ENCODE data around the gene HLA-DRB5. TPM values are rescaled to one million over a fixed set of nuclear protein-coding genes. Genes with fewer than 3 reads are reported as not detected.
"Not testable (repeated sequence)": the region's sequence is repeated elsewhere in the genome, so short reads cannot be mapped to it uniquely, and the experiment has no call there.

The HLA-DRB5 gene
- total RNA-seq, 1 donor from 2014 or later: not detected

DNA sequence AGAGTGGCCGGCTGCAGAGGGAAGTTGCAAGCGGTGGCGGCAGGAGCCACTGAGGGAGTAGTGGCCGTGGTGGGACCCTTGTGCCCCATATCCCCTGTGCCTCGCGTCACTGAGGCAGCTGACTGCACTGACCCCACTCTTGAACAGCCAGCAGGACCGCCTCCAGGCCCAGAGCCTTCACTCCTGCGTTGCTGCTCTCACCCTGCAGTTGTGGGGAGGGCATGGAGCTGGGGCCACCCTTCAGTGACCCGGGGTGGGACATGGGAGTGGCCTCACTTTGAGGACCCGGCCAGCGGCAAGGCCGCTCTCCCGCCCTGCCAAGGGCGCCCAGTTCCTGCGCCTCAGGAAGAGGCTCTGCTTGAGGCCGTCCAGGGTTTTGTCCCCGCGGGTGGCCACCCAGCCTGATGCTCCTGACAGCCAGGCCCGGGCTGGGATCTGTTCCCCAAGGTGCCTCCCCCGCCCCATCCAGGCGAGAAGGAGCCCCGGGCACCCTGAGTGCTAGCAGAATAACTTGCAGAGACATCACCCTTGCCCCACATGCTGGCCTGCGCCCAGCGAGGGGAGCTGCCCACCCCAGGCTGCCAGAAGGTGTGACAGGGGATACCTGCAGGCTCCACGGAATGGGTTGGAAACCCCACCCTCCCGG, 46.0 kb downstream of the HLA-DRB5 start:
- H3K4me1 Mint-ChIP-seq (ENCODE audit: unreplicated experiment): no peaks in the 10 kb centered on the region
- TF ChIP-seq CTCF (IDR thresholded peaks at IDR 0.05): no peak
- no peak for DNase-seq (ENCODE audit: extremely low spot score, unreplicated experiment)

DNA sequence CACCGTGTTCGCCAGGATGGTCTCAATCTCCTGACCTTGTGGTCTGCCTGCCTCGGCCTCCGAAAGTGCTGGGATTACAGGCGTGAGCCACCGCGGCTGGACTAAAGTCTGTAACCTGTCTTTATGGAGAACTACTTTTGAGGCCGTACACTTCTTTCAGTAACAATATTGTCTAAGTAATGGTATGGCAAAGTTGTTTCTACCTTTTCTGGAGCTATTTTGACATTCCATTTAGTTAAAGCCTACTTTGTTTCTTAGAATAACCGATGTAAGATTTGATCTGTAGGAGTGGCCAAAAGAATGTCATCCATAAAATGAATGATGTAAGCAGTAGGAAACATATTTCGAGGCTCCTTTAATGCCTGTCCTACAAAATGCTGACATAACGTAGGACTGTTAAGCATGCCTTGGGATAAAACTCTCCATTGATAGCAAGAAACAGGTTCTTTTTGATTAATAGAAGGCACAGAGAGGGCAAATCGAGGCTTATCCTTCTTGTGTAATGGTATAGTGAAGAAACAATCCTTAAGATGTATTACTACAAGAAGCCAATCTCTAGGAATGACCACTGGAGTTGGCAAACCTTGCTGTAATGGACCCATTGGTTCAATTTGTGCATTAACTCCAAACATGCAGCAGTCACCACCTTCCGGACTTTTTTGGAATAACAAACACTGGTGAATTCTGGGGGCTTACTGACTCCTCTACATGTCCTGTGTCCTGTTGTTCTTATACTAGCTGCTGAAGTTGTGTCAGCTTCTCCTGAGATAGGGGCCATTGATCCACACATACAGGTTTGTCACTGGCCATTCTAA, 54.5 kb downstream of the HLA-DRB5 start:
- Mint-ChIP-seq H3K27me3 (ENCODE audit: unreplicated experiment) (peaks cover 2% of the 10 kb centered on the region), H3K9me3 (ENCODE audit: unreplicated experiment) (no peaks in the 10 kb centered on the region), H3K4me3 (ENCODE audit: unreplicated experiment) (no peak overlapping the region), H3K27ac (ENCODE audit: unreplicated experiment) (no peak overlapping the region), H3K4me1 (ENCODE audit: unreplicated experiment) (no peaks in the 10 kb centered on the region), H3K36me3 (ENCODE audit: unreplicated experiment) (no peaks in the 10 kb centered on the region)
- DNase-seq (ENCODE audit: extremely low spot score, unreplicated experiment): no peak
- no peak for TF ChIP-seq CTCF (IDR thresholded peaks at IDR 0.05)

More for the DNA sequence above, 46.0 kb downstream of the HLA-DRB5 start:
- Mint-ChIP-seq H3K36me3 (ENCODE audit: unreplicated experiment) (no peaks in the 10 kb centered on the region), H3K4me3 (ENCODE audit: unreplicated experiment) (no peak overlapping the region), H3K27ac (ENCODE audit: unreplicated experiment) (no peak overlapping the region), H3K27me3 (ENCODE audit: unreplicated experiment) (peaks cover 14% of the 10 kb centered on the region), H3K9me3 (ENCODE audit: unreplicated experiment) (no peaks in the 10 kb centered on the region)

- not testable (repeated sequence) for H3K9me3 Mint-ChIP-seq (ENCODE audit: unreplicated experiment); H3K4me1 Mint-ChIP-seq (ENCODE audit: unreplicated experiment); H3K36me3 Mint-ChIP-seq (ENCODE audit: unreplicated experiment); H3K4me3 Mint-ChIP-seq (ENCODE audit: unreplicated experiment); H3K27me3 Mint-ChIP-seq (ENCODE audit: unreplicated experiment); H3K27ac Mint-ChIP-seq (ENCODE audit: unreplicated experiment); DNase-seq (ENCODE audit: extremely low spot score, unreplicated experiment)
Measured at GRCh38 chr6:32473376-32474348, 56.4 kb downstream of the HLA-DRB5 start.

- Mint-ChIP-seq H3K36me3 (ENCODE audit: unreplicated experiment) (no peaks in the 10 kb centered on the region), H3K4me3 (ENCODE audit: unreplicated experiment) (no peak overlapping the region), H3K4me1 (ENCODE audit: unreplicated experiment) (no peaks in the 10 kb centered on the region), H3K27me3 (ENCODE audit: unreplicated experiment) (no peaks in the 10 kb centered on the region), H3K27ac (ENCODE audit: unreplicated experiment) (no peak overlapping the region), H3K9me3 (ENCODE audit: unreplicated experiment) (no peaks in the 10 kb centered on the region)
- TF ChIP-seq CTCF (IDR thresholded peaks at IDR 0.05): no peak
- no peak for DNase-seq (ENCODE audit: extremely low spot score, unreplicated experiment)
Measured at GRCh38 chr6:32472781-32473375, 57.2 kb downstream of the HLA-DRB5 start.

- H3K9me3 Mint-ChIP-seq (ENCODE audit: unreplicated experiment); H3K4me3 Mint-ChIP-seq (ENCODE audit: unreplicated experiment); H3K27me3 Mint-ChIP-seq (ENCODE audit: unreplicated experiment); DNase-seq (ENCODE audit: extremely low spot score, unreplicated experiment); H3K4me1 Mint-ChIP-seq (ENCODE audit: unreplicated experiment); H3K36me3 Mint-ChIP-seq (ENCODE audit: unreplicated experiment); H3K27ac Mint-ChIP-seq (ENCODE audit: unreplicated experiment): not testable (repeated sequence)
Measured at GRCh38 chr6:32467743-32468503, 62.2 kb downstream of the HLA-DRB5 start.

Other genes starting within 250 kb of the HLA-DRB5 start
- not detected in 2 replicates for gene TSBP1, start 158.4 kb downstream of the HLA-DRB5 start, total RNA-seq
- not detected in 2 replicates for gene BTNL2, start 123.1 kb downstream of the HLA-DRB5 start, total RNA-seq
- not detected in 2 replicates for gene HLA-DRA, start 90.4 kb downstream of the HLA-DRB5 start, total RNA-seq
- gene HLA-DRB1, start 59.6 kb upstream of the HLA-DRB5 start, total RNA-seq: not detected in 2 replicates
- gene HLA-DQA1, start 107.1 kb upstream of the HLA-DRB5 start, total RNA-seq: not detected in 2 replicates
- not detected in 2 replicates for gene HLA-DQB1, start 136.4 kb upstream of the HLA-DRB5 start, total RNA-seq
- gene HLA-DQA2, start 211.1 kb upstream of the HLA-DRB5 start, total RNA-seq: not detected in 2 replicates
- gene HLA-DQB2, start 233.2 kb upstream of the HLA-DRB5 start, total RNA-seq: not detected in 2 replicates